ENCODE measurements around the gene MAMLD1.

MAMLD1 gene

GRCh38 chrX:150530821-150531220 lies 167.7 kb downstream of the MAMLD1 start:
- H3K27ac ChIP-seq (ENCODE audit: low read depth, low read length) = no peak overlapping the region
- H3K4me3 ChIP-seq (ENCODE audit: low read depth in 1 of 5, low read length in 5 of 5) = no peak overlapping the region
- H3K36me3 ChIP-seq (ENCODE audit: control insufficient read depth in 5 of 5, insufficient read depth in 5 of 5, low read length in 5 of 5) = no peaks in the 10 kb centered on the region
- H3K4me1 ChIP-seq (ENCODE audit: control insufficient read depth in 5 of 5, insufficient read depth in 5 of 5, low read length in 5 of 5) = peaks cover 0 to under 1% (median 0%) of the 10 kb centered on the region in 5 donors
- H3K9ac ChIP-seq (ENCODE audit: low read length in 5 of 5) = no peak overlapping the region
- peaks cover 0 to 15% (median 3%) of the 10 kb centered on the region in 5 donors for H3K9me3 ChIP-seq (ENCODE audit: control insufficient read depth in 5 of 5, low read length in 5 of 5)
- H3K27me3 ChIP-seq (ENCODE audit: control insufficient read depth in 5 of 5, insufficient read depth in 4 of 5, low read length in 5 of 5) = peaks cover 0 to 4% (median 0%) of the 10 kb centered on the region in 5 donors

GRCh38 chrX:150531467-150531866 lies 168.3 kb downstream of the MAMLD1 start:
- Histone ChIP-seq H3K4me1 (ENCODE audit: control insufficient read depth in 5 of 5, insufficient read depth in 5 of 5, low read length in 5 of 5) (no peaks in the 10 kb centered on the region), H3K9ac (ENCODE audit: low read length in 5 of 5) (no peak overlapping the region), H3K27ac (ENCODE audit: low read depth, low read length) (no peak overlapping the region), H3K36me3 (ENCODE audit: control insufficient read depth in 5 of 5, insufficient read depth in 5 of 5, low read length in 5 of 5) (no peaks in the 10 kb centered on the region), H3K4me3 (ENCODE audit: low read depth in 1 of 5, low read length in 5 of 5) (no peak overlapping the region), H3K27me3 (ENCODE audit: control insufficient read depth in 5 of 5, insufficient read depth in 4 of 5, low read length in 5 of 5) (peaks cover 0 to 4% (median 0%) of the 10 kb centered on the region in 5 donors), H3K9me3 (ENCODE audit: control insufficient read depth in 5 of 5, low read length in 5 of 5) (peaks cover 1 to 21% (median 8%) of the 10 kb centered on the region in 5 donors)

- H3K9ac ChIP-seq (ENCODE audit: low read length in 5 of 5) = no peak overlapping the region
Measured at GRCh38 chrX:150533863-150534262, 170.7 kb downstream of the MAMLD1 start.

GRCh38 chrX:150536455-150537116 lies 173.5 kb downstream of the MAMLD1 start:
- Histone ChIP-seq H3K27me3 (ENCODE audit: control insufficient read depth in 5 of 5, insufficient read depth in 4 of 5, low read length in 5 of 5) (peaks cover 0 to 10% (median 6%) of the 10 kb centered on the region in 5 donors), H3K9ac (ENCODE audit: low read length in 5 of 5) (no peak overlapping the region), H3K9me3 (ENCODE audit: control insufficient read depth in 5 of 5, low read length in 5 of 5) (peaks cover 5 to 33% (median 18%) of the 10 kb centered on the region in 5 donors), H3K27ac (ENCODE audit: low read depth, low read length) (no peak overlapping the region), H3K4me1 (ENCODE audit: control insufficient read depth in 5 of 5, insufficient read depth in 5 of 5, low read length in 5 of 5) (no peaks in the 10 kb centered on the region), H3K36me3 (ENCODE audit: control insufficient read depth in 5 of 5, insufficient read depth in 5 of 5, low read length in 5 of 5) (no peaks in the 10 kb centered on the region), H3K4me3 (ENCODE audit: low read depth in 1 of 5, low read length in 5 of 5) (no peak overlapping the region)

More at GRCh38 chrX:150533863-150534262, 170.7 kb downstream of the MAMLD1 start:
- Histone ChIP-seq H3K4me3 (ENCODE audit: low read depth in 1 of 5, low read length in 5 of 5) (no peak overlapping the region), H3K27ac (ENCODE audit: low read depth, low read length) (no peak overlapping the region), H3K36me3 (ENCODE audit: control insufficient read depth in 5 of 5, insufficient read depth in 5 of 5, low read length in 5 of 5) (no peaks in the 10 kb centered on the region), H3K4me1 (ENCODE audit: control insufficient read depth in 5 of 5, insufficient read depth in 5 of 5, low read length in 5 of 5) (no peaks in the 10 kb centered on the region), H3K27me3 (ENCODE audit: control insufficient read depth in 5 of 5, insufficient read depth in 4 of 5, low read length in 5 of 5) (peaks cover 0 to 8% (median 4%) of the 10 kb centered on the region in 5 donors), H3K9me3 (ENCODE audit: control insufficient read depth in 5 of 5, low read length in 5 of 5) (peaks cover 5 to 33% (median 18%) of the 10 kb centered on the region in 5 donors)

GRCh38 chrX:150537851-150538250 lies 174.7 kb downstream of the MAMLD1 start:
- H3K4me3 ChIP-seq (ENCODE audit: low read depth in 1 of 5, low read length in 5 of 5) = no peak overlapping the region
- H3K36me3 ChIP-seq (ENCODE audit: control insufficient read depth in 5 of 5, insufficient read depth in 5 of 5, low read length in 5 of 5) = no peaks in the 10 kb centered on the region
- no peaks in the 10 kb centered on the region for H3K4me1 ChIP-seq (ENCODE audit: control insufficient read depth in 5 of 5, insufficient read depth in 5 of 5, low read length in 5 of 5)
- H3K9ac ChIP-seq (ENCODE audit: low read length in 5 of 5) = no peak overlapping the region
- H3K9me3 ChIP-seq (ENCODE audit: control insufficient read depth in 5 of 5, low read length in 5 of 5) = peaks cover 5 to 33% (median 18%) of the 10 kb centered on the region in 5 donors
- no peak overlapping the region for H3K27ac ChIP-seq (ENCODE audit: low read depth, low read length)
- H3K27me3 ChIP-seq (ENCODE audit: control insufficient read depth in 5 of 5, insufficient read depth in 4 of 5, low read length in 5 of 5) = peaks cover 0 to 10% (median 6%) of the 10 kb centered on the region in 5 donors

- H3K4me1 ChIP-seq (ENCODE audit: control insufficient read depth in 5 of 5, insufficient read depth in 5 of 5, low read length in 5 of 5) = peaks cover 0 to 4% (median 0%) of the 10 kb centered on the region in 5 donors
- H3K27me3 ChIP-seq (ENCODE audit: control insufficient read depth in 5 of 5, insufficient read depth in 4 of 5, low read length in 5 of 5) = peaks cover 0 to 8% (median 6%) of the 10 kb centered on the region in 5 donors
- no peaks in the 10 kb centered on the region for H3K36me3 ChIP-seq (ENCODE audit: control insufficient read depth in 5 of 5, insufficient read depth in 5 of 5, low read length in 5 of 5)
- no peak overlapping the region for H3K4me3 ChIP-seq (ENCODE audit: low read depth in 1 of 5, low read length in 5 of 5)
- H3K9ac ChIP-seq (ENCODE audit: low read length in 5 of 5) = no peak overlapping the region
- peaks cover 5 to 24% (median 13%) of the 10 kb centered on the region in 5 donors for H3K9me3 ChIP-seq (ENCODE audit: control insufficient read depth in 5 of 5, low read length in 5 of 5)
- H3K27ac ChIP-seq (ENCODE audit: low read depth, low read length) = no peak overlapping the region
Measured at GRCh38 chrX:150540965-150541364, 177.8 kb downstream of the MAMLD1 start.

GRCh38 chrX:150542846-150543229 lies 179.7 kb downstream of the MAMLD1 start:
- Histone ChIP-seq H3K27ac (ENCODE audit: low read depth, low read length) (no peak overlapping the region), H3K36me3 (ENCODE audit: control insufficient read depth in 5 of 5, insufficient read depth in 5 of 5, low read length in 5 of 5) (no peaks in the 10 kb centered on the region)

GRCh38 chrX:150543230-150544155 lies 180.4 kb downstream of the MAMLD1 start:
- no peak overlapping the region for H3K27ac ChIP-seq (ENCODE audit: low read depth, low read length)
- H3K36me3 ChIP-seq (ENCODE audit: control insufficient read depth in 5 of 5, insufficient read depth in 5 of 5, low read length in 5 of 5) = no peaks in the 10 kb centered on the region
- H3K27me3 ChIP-seq (ENCODE audit: control insufficient read depth in 5 of 5, insufficient read depth in 4 of 5, low read length in 5 of 5) = peaks cover 0 to 5% (median under 1%) of the 10 kb centered on the region in 5 donors
- H3K4me3 ChIP-seq (ENCODE audit: low read depth in 1 of 5, low read length in 5 of 5) = no peak overlapping the region
- H3K9me3 ChIP-seq (ENCODE audit: control insufficient read depth in 5 of 5, low read length in 5 of 5) = peaks cover 0 to 6% (median 0%) of the 10 kb centered on the region in 5 donors
- H3K4me1 ChIP-seq (ENCODE audit: control insufficient read depth in 5 of 5, insufficient read depth in 5 of 5, low read length in 5 of 5) = peaks cover 0 to 27% (median 12%) of the 10 kb centered on the region in 5 donors
- H3K9ac ChIP-seq (ENCODE audit: low read length in 5 of 5) = no peak overlapping the region

More at GRCh38 chrX:150542846-150543229, 179.7 kb downstream of the MAMLD1 start:
- Histone ChIP-seq H3K27me3 (ENCODE audit: control insufficient read depth in 5 of 5, insufficient read depth in 4 of 5, low read length in 5 of 5) (peaks cover 0 to 6% (median 3%) of the 10 kb centered on the region in 5 donors), H3K4me1 (ENCODE audit: control insufficient read depth in 5 of 5, insufficient read depth in 5 of 5, low read length in 5 of 5) (peaks cover 0 to 20% (median 7%) of the 10 kb centered on the region in 5 donors), H3K9me3 (ENCODE audit: control insufficient read depth in 5 of 5, low read length in 5 of 5) (peaks cover 0 to 11% (median 0%) of the 10 kb centered on the region in 5 donors), H3K4me3 (ENCODE audit: low read depth in 1 of 5, low read length in 5 of 5) (no peak overlapping the region), H3K9ac (ENCODE audit: low read length in 5 of 5) (no peak overlapping the region)

GRCh38 chrX:150544222-150544787 lies 181.2 kb downstream of the MAMLD1 start:
- Histone ChIP-seq H3K27me3 (ENCODE audit: control insufficient read depth in 5 of 5, insufficient read depth in 4 of 5, low read length in 5 of 5) (peaks cover 0 to 7% (median 3%) of the 10 kb centered on the region in 5 donors), H3K27ac (ENCODE audit: low read depth, low read length) (no peak overlapping the region), H3K9me3 (ENCODE audit: control insufficient read depth in 5 of 5, low read length in 5 of 5) (peaks cover 0 to 6% (median 0%) of the 10 kb centered on the region in 5 donors), H3K36me3 (ENCODE audit: control insufficient read depth in 5 of 5, insufficient read depth in 5 of 5, low read length in 5 of 5) (no peaks in the 10 kb centered on the region), H3K4me1 (ENCODE audit: control insufficient read depth in 5 of 5, insufficient read depth in 5 of 5, low read length in 5 of 5) (peaks cover 0 to 27% (median 12%) of the 10 kb centered on the region in 5 donors), H3K4me3 (ENCODE audit: low read depth in 1 of 5, low read length in 5 of 5) (no peak overlapping the region), H3K9ac (ENCODE audit: low read length in 5 of 5) (no peak overlapping the region)
